Activated effector memory CD4-positive, alpha-beta T cell treated with Interleukin-2 at 50 U/mL for 16 hours (primary cell): ENCODE measurements around the gene RPP25L.

Experiments used
- DNase-seq: peaks from one replicate; pipeline ENCODE4 v3.0.0-alpha.2; 2020

RPP25L gene

GRCh38 chr9:34610434-34611206, 1.3 kb downstream of the RPP25L start:
- no peak for DNase-seq

GRCh38 chr9:34607331-34607730, 4.6 kb downstream of the RPP25L start:
- DNase-seq = no peak

GRCh38 chr9:34606905-34607304, 5.0 kb downstream of the RPP25L start:
- DNase-seq = no peak

- no peak for DNase-seq
These were observed 5.7 kb downstream of the RPP25L start for GRCh38 chr9:34606190-34606589.

- DNase-seq = peak; percentile 65
These were observed 8.2 kb downstream of the RPP25L start for GRCh38 chr9:34603610-34604231.

- DNase-seq = no peak
These were observed 9.8 kb downstream of the RPP25L start for GRCh38 chr9:34601937-34602573.

- DNase-seq = no peak
These were observed 11.0 kb downstream of the RPP25L start for GRCh38 chr9:34600908-34601307.

- DNase-seq = no peak
These were observed 12.4 kb downstream of the RPP25L start for GRCh38 chr9:34599546-34599945.

- no peak for DNase-seq
These were observed 17.7 kb downstream of the RPP25L start for GRCh38 chr9:34594177-34594576.

- DNase-seq = no peak
These were observed 18.8 kb downstream of the RPP25L start for GRCh38 chr9:34592895-34593601.

GRCh38 chr9:34591917-34592866, 19.7 kb downstream of the RPP25L start:
- DNase-seq = no peak

- peak; percentile 68 for DNase-seq
These were observed 20.5 kb downstream of the RPP25L start for GRCh38 chr9:34591248-34591916.

- DNase-seq = no peak
These were observed 21.3 kb downstream of the RPP25L start for GRCh38 chr9:34590381-34591247.

GRCh38 chr9:34589636-34590380, 22.1 kb downstream of the RPP25L start, which contains the start of gene CNTFR:
Gene CNTFR (minus strand): TSS chr9:34589724. CDS start chr9:34568981, 20,743 bp downstream.
- no peak for DNase-seq

GRCh38 chr9:34588671-34589635, 22.9 kb downstream of the RPP25L start:
- no peak for DNase-seq

- no peak for DNase-seq
These were observed 24.6 kb downstream of the RPP25L start for GRCh38 chr9:34587271-34587670.

GRCh38 chr9:34585946-34586669, 25.8 kb downstream of the RPP25L start:
- DNase-seq = no peak

- no peak for DNase-seq
These were observed 26.9 kb downstream of the RPP25L start for GRCh38 chr9:34584970-34585369.
